GM18868 (cell line): ENCODE results near the gene TRIM73.
"Not testable (repeated sequence)": the region's sequence is repeated elsewhere in the genome, so short reads cannot be mapped to it uniquely, and the experiment has no call there.

Source experiments
- ATAC-seq: cut with Tn5 transposase; IDR thresholded peaks from one replicate; pipeline ENCODE4 v1.9.1; 2021; ENCODE audit warnings: mild to moderate bottlenecking, moderate library complexity; ENCODE audit not compliant: unreplicated experiment

Gene TRIM73

DNA sequence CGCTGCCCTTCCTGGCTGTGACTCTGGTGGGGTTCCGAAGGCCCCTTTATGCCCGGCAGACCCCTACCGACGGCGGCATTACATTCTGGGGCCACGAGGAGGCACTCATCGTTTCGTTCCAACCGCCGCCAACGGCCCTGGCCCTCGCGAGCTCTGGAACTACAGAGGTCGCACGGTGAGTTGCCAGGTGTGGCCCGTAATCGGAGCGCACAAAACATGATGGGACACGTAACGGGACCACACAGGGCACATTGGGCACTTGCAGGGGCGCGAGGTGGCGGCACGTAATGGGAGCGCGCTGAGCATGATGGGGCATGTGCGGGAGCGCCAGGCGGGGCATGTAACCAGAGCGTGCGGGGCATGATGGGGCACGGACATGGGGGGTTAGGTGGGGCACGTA, at the start of gene TRIM73:
Gene TRIM73, plus strand, starts transcription at position 301 of the 400 bp plus-strand sequence. CDS start 3,305 bp downstream, outside the sequence.
- not testable (repeated sequence) for ATAC-seq

DNA sequence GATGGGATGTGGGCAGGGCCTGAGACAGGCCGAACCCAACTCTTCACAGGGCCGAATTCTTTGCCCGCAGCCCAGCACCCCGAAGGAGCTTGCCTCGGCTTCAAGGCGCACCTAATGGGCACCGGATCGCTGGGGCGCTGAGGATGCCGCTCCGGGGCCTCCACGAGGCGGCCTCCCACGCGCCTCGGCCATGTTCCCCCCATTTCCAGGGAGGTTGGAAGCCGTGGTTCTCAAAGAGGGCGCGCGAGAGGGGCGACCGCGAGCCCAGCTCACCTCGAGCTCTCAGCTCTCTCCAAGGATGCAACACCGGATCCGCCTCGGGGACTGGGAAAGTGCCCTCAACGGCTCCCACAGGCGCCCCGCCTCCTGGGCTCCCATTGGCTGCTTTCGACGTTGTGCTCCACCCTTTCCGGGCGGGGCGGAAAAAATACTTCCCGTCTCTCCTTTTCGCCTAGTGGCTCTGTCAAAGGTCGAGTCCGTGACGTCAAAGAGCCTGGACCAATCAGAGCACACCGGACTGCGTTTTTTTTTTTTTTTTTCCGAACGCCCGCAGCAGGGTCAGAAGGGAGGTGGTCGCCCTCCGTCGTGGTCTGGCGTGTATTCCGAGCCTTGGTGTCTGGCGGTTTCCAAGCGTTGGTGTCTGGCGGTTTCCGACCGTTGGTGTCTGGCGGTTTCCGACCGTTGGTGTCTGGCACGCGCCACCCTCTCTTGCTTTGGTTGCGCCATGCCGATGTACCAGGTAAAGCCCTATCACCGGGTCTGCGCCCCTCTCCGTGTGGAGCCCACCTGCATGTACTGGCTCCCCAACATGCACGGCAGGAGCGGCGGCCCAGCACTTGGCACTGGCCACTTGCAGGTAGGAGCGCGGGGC, 36.5 kb upstream of the TRIM73 start:
- ATAC-seq = peak; percentile 60

DNA sequence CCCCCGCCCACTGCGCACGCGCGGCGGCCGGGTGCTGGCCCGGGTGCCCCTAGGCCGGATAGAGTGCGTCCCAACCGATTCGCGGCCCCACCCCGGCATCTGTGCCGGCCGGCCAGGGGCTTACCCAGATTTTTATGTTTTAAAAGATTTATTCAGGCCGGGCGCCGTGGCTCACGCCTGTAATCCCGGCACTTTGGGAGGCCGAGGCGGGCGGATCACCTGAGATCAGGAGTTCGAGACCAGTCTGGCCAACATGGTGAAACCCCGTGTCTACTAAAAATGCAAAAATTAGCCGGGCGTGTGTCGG, 35.9 kb upstream of the TRIM73 start:
- peak; percentile 43 for ATAC-seq

DNA sequence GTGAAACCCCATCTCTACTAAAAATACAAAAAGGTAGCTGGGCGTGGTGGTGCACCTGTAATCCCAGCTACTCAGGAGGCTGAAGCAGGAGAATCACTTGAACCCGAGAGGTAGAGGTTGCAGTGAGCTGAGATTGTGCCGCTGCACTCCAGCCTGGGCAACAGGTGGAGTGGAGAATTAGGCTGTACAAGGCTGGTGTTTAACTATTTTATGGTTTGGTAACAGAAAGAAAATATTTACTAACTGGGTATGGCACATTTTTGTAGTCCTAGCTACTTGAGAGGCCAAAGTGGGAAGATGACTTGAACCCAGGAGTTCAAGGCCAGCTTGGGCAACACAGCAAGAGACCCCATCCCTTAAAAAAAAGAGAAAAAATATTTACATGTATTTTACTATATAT, 31.4 kb upstream of the TRIM73 start:
- not testable (repeated sequence) for ATAC-seq

DNA sequence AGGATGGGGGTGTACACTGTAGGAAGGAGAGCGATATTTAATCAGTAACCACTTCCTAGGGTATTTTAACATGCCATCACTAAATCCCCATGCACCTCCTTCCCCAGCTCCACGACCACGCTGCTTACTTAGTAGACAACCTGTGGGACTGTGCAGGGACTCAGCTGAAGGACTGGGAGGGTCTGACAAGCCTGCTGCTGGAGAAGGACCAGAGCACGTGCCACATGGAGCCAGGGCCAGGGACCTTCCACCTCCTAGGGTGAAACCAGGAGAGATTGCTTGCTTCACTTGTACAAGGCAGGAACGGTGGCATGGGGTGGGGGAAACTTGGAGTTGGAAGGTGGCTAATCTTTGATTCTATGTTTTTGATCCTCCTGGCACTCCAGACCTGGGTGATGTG, 28.8 kb upstream of the TRIM73 start:
- not testable (repeated sequence) for ATAC-seq

DNA sequence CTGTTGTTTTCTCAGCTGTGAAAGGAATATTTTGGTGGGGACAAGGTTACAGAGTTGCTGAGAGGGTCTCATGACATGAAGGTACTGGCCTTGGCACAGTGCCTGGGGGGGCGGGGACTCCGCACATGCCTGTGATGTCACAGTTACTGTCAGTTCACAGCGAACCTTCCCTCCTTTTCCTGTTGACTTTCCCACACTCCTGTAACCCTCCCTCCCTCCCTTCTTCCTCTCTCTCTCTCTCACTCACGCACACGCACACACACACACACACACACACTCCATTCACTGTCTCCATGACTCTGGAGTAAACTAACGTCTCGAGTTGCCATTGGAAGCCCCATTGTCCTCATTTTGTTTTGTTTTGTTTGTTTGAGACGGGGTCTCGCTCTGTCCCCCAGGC, 28.1 kb upstream of the TRIM73 start:
- not testable (repeated sequence) for ATAC-seq

DNA sequence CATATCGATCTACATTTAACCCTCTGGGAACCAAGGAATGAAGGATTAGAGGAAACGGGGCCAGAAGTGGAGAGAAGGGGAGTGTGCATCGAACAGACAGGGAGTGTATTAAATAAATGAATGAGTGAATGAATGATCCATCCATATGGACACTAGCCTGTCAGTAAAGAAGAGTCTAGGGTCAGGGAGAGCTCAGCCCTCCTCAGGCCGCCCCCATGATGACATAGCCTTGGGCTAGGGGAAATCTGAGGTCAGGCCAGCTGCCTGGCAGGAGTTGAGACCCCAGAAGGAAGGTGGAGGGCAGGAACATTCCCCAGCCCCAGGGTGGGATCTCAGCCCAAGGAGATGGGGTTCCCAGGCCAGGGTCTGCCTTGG, 21.3 kb upstream of the TRIM73 start:
- ATAC-seq = not testable (repeated sequence)

DNA sequence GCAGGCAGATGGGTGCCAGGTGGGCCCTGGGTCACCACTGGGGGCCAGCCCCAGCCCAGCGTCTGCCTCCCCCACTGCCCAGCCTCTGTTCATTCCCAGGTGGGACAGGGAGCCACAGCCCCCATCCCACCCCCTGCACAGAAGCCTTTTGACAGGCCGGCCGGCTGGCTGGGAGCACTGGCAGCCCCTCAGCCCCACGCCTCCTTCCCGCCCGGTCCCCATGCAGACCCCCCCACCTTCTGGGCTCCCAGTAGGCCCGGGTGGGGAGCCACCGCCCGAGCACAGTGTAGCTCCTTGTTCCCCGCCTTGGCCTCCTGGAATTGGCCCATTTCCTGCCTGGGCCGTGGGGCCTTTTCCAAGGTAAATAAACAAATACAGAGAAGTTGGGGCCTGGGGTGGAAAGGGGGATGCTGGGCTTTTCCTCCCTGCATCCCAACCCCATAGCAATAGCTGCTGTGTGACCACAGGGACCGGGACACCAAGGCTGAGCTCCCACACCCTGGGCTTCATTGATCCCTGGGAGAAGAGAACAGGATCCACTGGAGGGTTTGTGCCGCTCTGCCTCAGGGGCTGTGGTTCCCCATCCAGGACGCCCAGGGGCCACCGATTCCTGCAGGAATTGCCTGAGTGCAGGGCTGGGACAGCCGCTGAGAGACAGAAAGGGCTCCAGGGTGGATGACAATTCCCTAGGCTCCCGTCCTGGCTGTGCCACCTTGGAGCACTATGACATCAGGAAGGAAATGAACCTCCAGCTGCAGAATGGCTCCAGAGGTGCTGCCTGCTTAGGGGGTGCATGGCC, 20.7 kb upstream of the TRIM73 start:
- not testable (repeated sequence) for ATAC-seq

DNA sequence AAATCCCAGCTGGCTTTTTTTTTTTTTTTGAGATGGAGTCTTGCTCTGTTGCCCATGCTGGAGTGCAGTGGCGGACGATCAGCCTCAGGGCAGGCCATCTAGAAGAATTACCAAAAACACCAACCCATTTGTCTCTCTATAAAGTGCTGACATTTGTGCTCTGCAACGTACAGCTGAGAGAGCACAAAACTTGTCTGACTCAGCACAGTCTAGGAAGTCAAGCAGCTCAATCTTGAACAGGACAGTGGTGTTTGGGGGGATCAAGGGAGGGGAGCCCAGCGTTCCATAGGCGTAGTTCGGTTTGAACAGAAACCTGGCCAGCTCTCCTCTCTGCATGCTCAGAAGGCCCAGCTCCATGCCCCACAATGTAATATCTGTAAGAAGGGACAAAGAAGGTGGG, 2.2 kb upstream of the TRIM73 start:
- ATAC-seq = not testable (repeated sequence)

DNA sequence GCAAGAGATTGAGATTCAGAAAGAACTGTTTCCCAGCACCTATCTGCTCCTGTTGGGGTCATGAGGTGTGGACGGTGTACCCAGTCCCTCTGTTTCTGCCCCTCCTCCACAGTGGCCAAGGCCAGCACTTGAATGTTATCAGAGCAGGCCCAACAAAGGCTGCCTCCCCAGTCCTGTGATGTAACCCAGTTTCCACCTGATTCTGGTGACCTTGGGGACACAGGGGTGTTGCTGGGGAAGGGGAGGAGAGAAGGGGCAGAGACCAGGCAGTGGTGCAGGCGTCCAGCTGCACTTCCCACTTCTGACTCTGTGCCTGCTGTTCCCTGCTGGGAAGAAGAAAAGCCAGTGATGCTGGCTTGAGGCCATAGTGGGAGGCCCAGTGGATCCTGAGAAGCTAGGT, 2.4 kb downstream of the TRIM73 start:
- not testable (repeated sequence) for ATAC-seq

DNA sequence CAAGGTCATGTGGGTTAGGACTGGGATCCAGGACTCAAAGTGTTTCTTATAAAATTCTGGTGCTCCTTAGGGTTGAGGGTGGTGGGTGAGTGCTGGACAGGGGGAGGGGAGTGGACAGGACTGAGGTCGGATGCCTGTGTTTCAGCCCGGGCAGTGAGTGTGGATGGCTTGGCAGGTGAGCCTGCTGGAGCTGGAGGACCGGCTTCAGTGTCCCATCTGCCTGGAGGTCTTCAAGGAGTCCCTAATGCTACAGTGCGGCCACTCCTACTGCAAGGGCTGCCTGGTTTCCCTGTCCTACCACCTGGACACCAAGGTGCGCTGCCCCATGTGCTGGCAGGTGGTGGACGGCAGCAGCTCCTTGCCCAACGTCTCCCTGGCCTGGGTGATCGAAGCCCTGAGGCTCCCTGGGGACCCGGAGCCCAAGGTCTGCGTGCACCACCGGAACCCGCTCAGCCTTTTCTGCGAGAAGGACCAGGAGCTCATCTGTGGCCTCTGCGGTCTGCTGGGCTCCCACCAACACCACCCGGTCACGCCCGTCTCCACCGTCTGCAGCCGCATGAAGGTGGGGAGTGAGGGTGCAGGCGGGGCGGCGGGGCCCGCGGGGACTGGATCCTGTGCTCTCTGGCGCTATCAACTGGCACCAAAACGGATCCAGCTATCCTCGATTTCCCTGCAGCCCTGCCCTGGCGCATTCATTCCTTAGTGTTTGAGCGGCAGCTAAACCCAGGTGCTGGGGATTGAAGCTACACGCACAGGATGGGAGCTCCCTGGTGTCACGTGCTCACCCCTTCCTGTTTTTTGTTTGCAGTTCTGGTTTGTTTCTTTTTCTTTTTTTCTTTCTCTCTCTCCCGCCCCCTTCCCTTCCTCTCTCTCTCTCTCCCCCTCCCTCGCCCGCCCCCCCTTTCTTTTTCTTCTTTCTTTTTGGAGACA, 3.6 kb downstream of the TRIM73 start:
- not testable (repeated sequence) for ATAC-seq

DNA sequence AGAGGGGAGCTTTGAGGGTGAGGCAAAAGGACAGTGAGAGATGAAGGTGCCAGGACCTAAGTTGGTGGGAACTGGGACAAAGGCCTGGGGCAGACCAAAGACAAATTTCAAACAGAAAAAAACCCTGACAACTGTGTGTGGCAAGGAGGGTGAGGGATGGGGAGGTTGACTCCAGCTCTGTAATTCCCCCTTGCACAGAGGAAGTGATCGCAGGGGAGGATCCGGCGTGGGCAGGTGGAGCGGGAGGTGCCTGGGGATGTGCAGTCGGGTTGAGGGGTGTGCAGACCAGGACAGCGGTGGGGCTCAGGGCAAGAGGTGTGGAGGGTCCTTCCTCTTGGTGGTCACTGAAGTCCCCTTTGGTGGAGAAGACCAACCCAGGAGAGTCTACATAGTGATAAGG, 5.1 kb downstream of the TRIM73 start:
- not testable (repeated sequence) for ATAC-seq

DNA sequence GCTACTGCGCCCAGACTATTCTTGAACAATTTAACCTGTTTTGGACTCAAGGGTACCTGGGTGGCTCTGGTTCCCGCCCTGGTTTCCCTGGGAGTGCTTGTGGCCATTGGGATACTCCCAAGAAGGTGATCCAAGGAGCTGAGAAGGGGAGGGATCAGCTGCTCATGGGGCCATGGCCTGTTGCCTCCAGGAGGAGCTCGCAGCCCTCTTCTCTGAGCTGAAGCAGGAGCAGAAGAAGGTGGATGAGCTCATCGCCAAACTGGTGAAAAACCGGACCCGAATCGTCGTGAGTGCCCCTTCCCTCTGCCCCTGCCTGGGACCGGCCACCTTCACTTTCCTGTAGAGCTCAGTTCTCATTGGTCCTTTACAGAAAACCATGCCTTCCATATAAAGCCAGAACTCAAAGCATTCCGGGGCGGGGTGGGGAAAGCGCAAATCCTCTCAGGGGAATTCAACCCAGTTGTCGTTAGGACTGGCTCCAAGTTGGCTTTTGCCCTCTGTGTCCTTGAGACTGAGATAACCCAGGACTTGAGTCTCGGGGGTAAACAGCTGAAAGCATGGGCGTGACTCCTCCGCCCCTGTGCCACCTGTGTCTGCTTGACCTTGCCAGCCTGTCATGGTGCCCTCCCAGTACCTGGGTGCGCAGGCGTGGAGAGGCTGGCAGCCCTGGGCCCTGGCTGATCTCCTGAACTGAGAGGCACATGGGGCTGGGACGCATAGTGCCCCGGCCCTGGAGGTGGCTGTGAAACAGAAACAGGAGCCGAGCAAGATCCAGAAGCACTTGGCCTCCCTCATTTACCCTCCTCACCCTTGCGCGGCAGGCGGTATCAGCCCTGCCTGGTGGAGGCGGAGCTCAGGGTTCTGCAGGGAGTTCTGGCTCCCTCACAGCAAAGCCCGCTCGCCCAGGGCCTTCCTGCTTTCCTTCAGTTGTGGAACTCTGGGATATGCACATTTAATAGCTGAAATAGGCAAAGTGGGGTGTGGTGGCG, 8.3 kb downstream of the TRIM73 start:
- not testable (repeated sequence) for ATAC-seq

DNA sequence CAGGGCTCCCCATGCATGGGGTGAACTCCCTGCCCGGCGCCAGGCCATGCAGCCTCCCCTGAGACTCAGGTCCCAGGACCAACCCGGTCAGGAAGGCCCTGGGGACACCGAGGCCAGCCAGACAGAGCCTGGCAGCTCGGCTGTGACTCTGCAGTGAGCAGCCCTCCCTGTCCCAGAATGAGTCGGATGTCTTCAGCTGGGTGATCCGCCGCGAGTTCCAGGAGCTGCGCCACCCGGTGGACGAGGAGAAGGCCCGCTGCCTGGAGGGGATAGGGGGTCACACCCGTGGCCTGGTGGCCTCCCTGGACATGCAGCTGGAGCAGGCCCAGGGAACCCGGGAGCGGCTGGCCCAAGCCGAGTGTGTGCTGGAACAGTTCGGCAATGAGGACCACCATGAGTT, 9.2 kb downstream of the TRIM73 start:
- ATAC-seq = not testable (repeated sequence)

DNA sequence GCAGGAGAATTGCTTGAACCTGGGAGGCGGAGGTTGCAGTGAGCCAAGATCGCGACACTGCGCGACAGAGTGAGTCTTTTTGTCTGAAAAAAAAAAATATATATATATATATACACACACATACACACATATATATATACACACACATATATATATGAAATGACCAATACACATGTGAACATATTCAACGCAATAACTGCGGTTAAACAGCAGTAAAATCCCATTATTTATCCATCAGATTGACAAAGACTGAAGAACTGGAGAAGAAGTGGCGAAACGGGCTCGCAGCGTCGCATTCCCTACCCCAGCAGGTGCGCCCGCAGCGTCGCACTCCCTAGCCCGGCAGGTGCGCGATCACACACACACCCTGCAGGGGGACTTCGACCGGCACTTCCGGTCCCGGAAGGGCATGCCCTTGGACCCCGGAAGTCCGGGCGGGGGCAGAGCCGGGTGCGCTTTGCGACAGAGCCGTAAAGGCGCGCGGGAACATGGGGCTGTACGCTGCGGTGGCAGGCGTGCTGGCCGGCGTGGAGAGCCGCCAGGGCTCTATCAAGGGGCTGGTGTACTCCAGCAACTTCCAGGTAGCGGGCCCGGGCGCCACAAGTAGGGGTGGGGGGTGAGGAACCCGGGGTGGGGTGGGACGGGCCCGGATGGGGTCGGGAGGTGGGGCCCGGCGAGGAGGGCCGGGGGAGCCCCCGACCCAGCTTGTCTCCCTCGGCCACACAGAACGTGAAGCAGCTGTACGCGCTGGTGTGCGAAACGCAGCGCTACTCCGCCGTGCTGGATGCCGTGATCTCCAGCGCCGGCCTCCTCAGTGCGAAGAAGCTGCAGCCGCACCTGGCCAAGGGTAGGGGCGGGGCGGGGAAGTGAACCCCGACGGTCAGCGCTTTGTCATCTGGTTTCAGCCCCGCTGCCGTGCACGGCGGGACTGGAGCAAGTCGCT, 14.7 kb downstream of the TRIM73 start:
- peak; percentile 82 for ATAC-seq

DNA sequence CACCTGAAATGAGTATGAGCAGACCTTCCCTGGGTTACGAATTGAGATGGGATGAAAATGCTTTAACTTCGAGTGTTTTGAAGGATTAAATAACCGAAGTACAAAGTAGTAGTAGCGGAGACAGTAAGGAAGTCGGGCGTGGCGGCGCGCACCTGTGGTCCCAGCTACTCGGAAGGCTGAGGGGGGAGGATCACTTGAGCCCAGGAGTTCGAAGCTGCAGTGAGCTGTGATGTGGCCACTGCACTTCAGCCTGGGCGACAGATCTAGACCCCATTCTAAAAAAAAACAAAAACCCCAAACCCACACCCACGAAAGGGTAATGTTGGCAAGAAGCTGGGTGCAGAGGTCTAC, 15.4 kb downstream of the TRIM73 start:
- ATAC-seq = not testable (repeated sequence)

DNA sequence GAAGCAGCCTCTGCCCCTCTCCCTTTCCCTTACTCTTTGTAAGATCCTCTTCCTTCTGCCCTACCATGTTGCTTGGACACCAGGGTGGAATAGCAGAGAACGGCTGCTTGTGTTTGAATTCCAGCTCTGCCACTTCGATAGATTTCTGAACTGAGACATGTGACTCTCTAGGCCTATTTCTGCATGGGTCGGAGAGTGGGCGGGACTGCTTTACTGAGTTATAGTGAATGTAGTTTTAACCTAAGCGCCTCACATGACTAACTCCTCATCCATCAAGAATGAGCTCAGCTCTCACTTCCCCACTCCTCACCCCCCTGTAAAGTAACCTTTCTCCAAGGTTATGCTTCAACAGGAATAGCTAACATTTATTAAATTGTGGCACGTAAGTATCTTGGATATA, 18.8 kb downstream of the TRIM73 start:
- not testable (repeated sequence) for ATAC-seq

DNA sequence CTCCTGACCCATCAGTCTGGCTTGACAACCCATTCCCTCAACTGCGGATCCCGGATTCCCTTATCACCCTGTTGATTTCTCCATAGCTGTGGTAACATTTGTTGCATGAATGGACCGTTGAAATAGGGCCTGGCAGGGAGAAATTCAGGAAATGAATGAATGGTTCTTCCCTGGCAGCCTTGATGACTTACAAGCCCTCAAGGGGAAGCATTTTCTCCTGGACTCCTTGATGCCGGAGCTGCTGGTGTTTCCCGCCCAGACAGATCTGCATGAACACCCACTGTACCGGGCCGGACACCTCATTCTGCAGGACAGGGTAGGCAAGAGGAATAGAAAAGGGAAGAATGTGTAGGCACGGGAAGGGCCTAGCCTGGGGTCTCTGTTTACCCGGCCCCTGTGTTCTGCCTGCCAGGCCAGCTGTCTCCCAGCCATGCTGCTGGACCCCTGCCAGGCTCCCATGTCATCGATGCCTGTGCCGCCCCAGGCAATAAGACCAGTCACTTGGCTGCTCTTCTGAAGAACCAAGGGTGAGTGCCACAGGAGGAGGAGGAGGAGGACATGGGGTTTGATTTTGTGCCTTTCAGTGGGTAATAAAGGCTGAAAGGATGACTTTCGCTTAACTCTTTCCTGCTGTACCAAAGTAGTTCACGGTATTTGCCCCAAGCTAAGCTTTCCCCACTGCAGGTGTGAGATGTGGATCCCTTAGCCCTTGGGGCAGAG, 19.4 kb downstream of the TRIM73 start:
- not testable (repeated sequence) for ATAC-seq
